Fibroblast of peridontal ligament (primary cell): Measurements from ENCODE around the gene SENP1.

ENCODE experiments used
- DNase-seq: peaks from one replicate; pipeline ENCODE4 v3.0.0-alpha.2; 2010; ENCODE audit errors: extremely low read depth

Gene SENP1

DNA sequence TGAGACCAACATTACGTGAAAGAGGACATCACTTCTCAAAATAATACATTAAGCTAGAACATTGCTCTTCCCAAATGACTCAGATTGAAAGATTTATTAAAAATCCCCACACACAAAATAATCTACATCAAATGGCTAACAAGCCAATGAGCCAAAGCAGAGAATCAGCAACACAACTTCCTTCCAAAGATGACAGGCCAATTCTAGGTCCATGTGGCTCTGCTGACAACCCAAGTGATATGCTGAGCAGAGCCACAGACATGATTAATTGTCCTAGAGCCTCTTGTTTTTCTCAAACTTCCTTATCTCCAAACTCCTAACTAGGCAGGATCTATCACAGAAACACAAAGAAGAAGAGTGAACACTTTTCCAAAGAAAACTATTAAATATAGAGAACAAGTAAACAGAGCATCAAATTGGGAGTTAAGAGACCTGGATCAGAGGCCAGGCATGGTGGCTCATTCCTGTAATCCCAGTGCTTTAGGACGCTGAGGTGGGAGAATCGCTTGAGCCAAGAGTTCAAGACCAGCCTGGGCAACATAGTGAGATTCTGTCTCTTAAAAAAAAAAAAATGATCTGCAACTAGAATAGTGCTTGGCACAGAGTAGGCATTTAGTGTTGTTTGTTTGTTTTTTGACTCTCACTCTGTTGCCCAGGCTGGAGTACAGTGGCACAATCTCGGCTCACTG is 38.5 kb downstream of the SENP1 start:
- DNase-seq, result no peak

DNA sequence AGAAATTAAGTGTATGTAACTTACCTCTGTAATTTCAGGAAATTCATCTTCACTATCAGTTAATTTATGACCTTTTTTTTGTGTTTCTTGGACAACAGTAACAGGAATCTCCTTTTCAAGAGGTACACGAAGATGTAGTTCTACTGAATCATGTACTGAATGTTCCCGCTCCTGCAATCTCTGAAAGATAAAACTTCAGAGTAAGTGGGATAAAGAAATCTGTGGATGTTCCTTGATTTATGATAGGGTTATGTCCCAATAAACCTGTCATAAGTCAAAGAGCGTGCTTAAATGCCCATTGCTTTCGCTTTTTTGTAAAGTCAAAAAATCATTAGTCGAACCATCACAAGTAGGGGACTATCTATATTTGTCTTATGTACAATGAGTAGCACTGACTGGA is 40.8 kb downstream of the SENP1 start:
- DNase-seq, result no peak

DNA sequence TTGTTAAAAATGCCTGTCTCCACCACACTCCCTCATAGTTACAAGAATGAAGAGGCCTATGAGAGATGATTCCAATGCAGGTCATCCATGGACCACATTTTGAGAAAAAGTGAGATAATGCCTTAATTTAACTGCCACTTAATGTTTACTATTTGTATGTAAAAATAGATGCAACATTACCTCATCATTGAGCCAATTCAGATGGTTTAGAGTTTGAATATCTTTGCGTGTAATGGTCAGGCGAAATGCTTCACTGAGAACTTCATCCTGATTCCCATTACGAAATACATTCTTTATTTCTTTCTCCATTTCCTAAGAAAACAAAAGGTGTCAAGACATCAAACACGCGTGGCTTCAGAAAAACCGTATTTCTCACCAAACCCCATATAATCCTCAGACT is 42.3 kb downstream of the SENP1 start:
- no peak for DNase-seq

GRCh38 chr12:48061938-48062719 is 43.8 kb downstream of the SENP1 start:
- DNase-seq, result no peak

- DNase-seq, result no peak
Measured at GRCh38 chr12:48060474-48060873, 45.4 kb downstream of the SENP1 start.

DNA sequence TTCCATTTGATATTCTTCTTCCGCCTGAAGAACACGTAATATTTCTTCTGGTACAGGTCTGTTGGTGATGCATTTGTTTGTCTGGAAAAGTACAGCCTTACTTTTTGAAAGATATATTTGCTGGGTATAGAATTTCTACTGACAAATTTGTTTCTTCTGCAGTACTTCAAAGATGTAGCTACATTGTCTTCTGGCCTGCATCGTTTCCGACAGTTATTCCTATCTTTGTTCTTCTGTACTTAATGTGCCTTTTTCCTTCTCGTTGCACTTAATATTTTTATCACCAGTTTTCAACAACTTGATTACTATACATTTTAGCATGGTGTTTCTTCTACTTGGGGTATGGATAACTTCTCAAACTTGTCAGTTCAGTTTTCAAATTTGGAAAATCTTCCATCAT is 47.1 kb downstream of the SENP1 start:
- no peak for DNase-seq

- no peak for DNase-seq
Measured at GRCh38 chr12:48054955-48055821, 50.7 kb downstream of the SENP1 start.

DNA sequence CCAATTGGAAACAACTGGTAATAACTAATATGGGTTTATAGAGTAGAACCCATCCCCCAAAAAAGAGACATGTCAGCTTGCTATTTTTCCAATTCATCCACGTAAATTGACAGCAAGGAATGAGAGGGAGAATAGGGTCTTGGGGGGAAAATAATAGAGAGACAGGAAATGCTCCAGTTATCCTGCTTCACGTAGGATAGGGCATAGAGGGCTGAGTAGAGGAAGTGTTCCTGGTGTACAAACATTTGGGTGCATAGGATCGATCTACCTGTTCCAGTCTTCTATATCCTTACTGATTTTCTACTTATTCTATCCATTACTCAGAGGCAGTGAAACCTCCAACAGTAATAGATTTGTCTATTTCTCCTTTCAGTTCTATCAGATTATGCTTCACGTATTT is 52.0 kb downstream of the SENP1 start:
- no peak for DNase-seq

DNA sequence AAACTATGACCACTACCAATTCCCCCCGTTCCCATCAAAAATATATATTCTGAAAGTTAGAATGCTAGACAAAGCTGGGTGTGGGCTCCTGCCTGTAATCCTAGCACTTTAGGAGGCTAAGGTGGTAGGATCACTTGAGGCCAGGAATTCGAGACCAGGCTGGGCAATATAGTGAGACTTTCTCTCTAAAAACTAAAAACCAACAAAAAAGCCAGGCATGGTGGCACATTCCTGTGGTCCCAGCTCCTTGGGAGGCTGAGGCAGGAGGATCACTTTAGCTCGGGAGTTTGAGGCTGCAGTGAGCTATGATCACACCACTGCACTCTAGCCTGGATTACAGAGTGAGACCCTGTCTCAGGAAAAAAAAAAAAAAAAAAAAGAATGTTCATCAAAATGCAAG is 52.8 kb downstream of the SENP1 start:
- DNase-seq, result no peak

DNA sequence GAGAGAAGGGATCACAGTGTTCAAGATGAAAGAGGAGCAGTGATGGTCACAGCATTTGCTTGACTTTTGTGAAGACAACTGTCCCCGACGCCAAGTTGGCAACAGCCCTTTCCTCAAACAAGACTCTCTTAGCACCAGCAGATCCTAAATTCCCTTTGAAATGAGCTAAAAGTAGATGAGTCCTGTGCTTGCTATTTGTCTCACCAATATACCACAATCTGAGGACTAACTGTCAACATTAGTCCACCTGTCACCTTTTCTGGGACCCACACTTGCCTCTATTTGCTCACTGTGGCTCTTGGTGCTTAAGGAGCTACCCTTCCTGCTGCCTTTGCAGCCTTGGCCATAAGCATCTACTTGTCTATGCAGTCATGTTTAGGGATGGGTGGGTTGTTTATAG is 54.2 kb downstream of the SENP1 start:
- DNase-seq, result no peak

- no peak for DNase-seq
Measured at GRCh38 chr12:48050174-48050573, 55.7 kb downstream of the SENP1 start.

- DNase-seq, result no peak
Measured at GRCh38 chr12:48045965-48046518, 59.8 kb downstream of the SENP1 start.

DNA sequence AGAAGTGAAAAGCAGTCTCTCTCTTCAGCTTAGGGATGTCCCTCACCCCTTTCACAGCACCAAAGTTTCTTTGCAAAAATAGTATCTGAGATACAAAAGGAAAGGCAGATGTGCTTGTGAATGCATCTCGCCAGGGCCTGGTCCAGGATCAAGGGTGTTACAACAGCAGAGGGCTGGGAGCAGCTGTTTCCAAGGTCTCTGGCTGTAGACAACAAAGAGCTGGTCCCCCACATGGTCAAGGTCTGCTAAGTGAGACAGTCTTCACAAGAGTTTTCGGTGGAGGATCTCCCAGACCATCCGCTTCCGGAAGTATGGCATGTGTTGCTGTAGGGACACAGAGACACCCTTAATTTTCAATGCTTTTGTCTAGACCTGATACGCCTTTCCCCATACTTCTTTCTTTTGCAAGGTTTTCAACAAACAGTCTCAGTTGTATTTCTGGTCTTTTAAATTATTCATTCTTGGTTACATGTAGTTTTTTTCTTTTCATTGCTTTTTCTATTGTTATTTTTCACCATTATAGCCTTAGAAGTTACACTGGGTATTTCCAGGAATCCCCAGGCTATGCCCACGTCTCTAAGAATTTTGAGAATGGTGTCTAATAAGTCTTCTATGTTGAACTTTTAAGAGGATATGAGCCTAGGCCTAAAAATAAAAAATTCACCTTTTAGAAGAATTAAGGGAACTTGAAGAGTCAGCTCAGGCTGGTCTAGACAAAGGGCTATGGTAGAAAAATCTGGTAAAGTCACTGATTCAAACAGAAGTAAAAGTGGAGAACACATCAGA is 60.6 kb downstream of the SENP1 start:
- DNase-seq, result no peak

GRCh38 chr12:48044396-48044795 is 61.5 kb downstream of the SENP1 start:
- DNase-seq, result no peak

- DNase-seq, result no peak
Measured at GRCh38 chr12:48043771-48044170, 62.1 kb downstream of the SENP1 start.

DNA sequence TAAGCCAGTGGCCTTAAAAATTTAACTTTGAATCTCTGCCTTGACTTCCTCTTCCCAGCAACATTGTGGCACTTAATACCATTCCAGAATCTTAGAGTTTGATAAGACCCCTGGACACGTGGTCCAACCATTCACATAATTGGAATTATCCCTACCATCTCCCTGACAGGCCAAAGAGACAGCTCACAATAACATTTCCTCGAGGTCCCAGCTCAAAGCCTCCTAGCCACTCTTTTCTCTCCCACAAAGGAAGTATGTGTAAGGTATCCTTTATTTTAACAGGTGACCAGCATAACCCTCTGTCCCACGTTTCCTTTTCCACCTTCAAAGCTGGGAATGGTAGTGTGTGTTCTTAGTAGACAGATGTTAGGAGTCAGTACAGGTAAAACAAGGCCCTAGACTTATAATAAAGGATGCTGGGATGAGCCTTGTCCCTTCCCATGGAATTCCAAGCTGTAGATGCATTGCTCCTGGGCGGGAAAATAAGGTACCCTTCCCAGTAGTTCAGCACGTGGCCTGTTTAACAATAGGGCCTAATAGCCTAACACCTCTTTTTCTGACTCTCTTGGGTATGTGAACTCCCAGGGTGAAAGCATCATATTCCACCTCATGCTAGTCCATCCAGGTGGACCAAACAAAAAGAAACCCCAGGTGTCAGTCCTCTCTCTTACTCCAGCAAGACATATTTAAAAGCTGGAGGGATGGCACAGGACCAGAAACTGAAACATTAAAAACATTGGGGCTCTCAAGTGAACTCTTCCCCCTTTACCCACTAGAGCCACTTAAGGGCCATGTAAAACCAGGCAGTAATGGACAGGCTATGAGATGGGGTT is 64.1 kb downstream of the SENP1 start:
- DNase-seq, result no peak

DNA sequence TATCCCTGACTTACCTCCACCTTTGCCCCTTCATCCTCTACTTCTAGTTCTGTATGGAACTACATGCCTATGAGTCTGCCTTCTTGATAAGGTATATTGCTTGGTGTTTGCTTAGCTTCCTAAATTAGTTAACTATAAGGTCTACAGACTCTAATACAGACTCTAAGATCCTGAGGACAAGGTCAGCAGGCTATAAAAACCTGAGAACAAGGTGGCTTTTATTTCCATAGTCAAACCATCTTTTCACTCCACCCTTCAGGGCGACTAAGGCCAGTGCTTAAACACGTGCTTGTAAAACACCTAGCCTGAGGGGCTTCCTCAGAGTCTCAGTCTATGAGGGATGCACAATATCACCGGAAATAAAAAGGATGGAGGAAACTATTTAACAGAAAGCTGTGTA is 65.5 kb downstream of the SENP1 start:
- no peak for DNase-seq

GRCh38 chr12:48039151-48039550 is 66.7 kb downstream of the SENP1 start:
- DNase-seq, result no peak

- no peak for DNase-seq
Measured at GRCh38 chr12:48038085-48038484, 67.8 kb downstream of the SENP1 start.

DNA sequence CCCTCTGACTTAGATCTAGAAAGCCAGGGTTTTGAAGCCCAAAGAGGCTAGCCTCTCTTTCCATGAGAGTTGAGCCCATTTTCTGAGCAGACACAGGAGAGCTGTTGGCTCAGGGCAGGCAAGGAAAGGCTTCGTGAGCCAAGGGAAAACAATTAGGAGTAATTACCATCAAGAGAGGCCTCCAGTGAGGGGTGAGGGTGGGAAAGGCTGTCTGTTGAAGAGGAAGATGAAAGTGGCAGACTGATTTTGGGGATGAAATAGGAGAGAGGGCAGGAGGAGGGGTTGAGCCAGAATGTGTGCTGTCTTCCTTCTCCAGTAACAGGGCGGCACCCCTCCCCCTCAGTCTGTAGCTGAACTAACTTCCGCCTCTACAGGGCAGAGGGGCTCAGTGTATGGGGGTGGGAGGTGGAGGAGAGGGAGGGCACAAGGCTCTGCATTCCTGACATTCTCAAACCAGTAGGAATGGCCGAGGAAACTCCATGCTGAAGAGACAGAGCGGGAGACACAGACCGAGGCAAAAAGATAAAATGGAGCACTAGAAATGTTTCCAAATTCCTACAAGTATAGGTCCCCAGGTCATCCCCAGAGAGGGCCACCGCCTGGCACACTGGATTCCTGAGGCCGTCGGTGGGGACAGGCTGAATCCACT is 68.5 kb downstream of the SENP1 start:
- DNase-seq, result peak; percentile 14
